Measurements from ENCODE around the gene PNPLA2.
A peak's percentile ranks its signal among the peaks of the same experiment; 100 is the strongest.

DNA sequence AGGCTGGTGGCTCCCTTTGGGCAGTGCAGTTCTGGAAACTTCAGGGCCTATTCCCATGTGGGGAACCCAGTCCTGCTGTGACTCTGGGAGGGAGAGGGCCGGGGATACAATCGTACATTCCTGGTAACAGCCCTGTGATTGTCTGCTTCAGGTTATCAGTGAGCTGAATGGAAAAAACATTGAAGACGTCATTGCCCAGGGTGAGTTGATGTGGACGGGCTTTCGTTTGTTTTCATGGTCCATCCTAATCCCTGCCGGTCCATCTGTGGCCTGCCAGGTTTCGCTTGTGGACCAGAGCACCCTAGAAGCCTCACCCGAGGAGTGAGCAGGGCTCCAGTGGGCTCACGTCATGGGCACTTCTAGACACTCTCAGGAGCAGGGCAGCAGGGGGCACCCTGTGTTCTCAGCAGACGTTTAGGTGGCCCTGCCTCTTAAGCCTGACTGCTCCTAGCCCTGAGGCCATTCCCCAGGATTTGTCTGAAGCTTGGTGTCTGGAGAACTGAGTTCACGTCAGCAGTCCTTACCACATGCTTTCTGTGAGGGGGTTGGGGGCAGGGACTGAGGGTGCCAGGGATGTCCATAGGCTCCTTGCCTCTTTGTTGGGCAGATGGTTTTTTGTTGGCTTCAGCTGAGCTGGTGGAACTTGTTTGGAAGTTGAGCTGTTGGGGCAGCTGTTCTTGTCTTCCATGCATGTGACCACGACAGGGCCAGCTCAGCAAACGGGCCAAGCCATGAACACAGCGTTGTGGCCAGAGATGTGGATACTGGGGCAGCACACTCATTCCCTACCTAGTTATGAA lies 7.1 kb upstream of the PNPLA2 start:
- TF ChIP-seq, protein P1, sequence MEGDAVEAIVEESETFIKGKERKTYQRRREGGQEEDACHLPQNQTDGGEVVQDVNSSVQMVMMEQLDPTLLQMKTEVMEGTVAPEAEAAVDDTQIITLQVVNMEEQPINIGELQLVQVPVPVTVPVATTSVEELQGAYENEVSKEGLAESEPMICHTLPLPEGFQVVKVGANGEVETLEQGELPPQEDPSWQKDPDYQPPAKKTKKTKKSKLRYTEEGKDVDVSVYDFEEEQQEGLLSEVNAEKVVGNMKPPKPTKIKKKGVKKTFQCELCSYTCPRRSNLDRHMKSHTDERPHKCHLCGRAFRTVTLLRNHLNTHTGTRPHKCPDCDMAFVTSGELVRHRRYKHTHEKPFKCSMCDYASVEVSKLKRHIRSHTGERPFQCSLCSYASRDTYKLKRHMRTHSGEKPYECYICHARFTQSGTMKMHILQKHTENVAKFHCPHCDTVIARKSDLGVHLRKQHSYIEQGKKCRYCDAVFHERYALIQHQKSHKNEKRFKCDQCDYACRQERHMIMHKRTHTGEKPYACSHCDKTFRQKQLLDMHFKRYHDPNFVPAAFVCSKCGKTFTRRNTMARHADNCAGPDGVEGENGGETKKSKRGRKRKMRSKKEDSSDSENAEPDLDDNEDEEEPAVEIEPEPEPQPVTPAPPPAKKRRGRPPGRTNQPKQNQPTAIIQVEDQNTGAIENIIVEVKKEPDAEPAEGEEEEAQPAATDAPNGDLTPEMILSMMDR (conservative IDR thresholded peaks at IDR 0.05 in 1 of 2, IDR thresholded peaks at IDR 0.05 in 1 of 2; ENCODE audit: extremely low read depth in 1 of 2, insufficient read depth in 1 of 2, low read depth in 1 of 2, low read length in 2 of 2), result peak in 1 of 2 donors; percentile 12
- TF ChIP-seq EZH2 (IDR thresholded peaks at IDR 0.05; ENCODE audit: borderline replicate concordance, low read length), result no peak

Data from mammary epithelial cell (primary cell).